ENCODE data around the gene KLC1. TPM values are rescaled to one million over a fixed set of nuclear protein-coding genes. Genes with fewer than 3 reads are reported as not detected.
A peak's percentile ranks its signal among the peaks of the same experiment; 100 is the strongest.

The KLC1 gene
- total and polyA plus RNA-seq, 2 of the 13 experiments (the other 11 are each of a cell fraction or from before 2014, with no cell fraction given) = 53.2 to 63.5 TPM

DNA sequence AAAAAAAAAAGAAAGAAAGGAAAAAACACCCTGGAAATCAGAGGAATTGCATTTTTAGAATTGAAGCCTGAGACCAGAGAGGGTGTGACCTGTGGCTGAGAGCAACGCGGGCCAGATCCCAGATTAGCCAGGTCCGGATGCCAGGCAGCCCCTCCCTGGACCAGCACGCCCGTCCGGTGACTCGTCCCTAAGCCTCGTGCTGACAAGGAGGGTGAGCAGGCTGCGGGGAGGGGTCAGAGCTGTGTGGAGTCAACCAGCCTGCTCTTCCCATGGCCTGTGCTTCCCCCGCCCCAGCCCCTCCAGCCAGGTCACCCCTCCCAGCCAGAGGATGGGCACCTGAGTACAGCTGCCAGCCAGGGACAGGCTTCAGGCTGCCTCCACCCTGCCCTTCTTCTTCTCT lies 4.2 kb upstream of the KLC1 start (continued):
- TF ChIP-seq TRIM22 (IDR thresholded peaks at IDR 0.05) (no peak), TARDBP (CRISPR knock-in tag; IDR thresholded peaks at IDR 0.05) (no peak), HNRNPLL (IDR thresholded peaks at IDR 0.05; ENCODE audit: low read depth, low read length, poor library complexity, severe bottlenecking) (peak; percentile 6), NR2F1 (CRISPR knock-in tag; IDR thresholded peaks at IDR 0.05) (no peak), NFE2L1 (CRISPR knock-in tag; IDR thresholded peaks at IDR 0.05; ENCODE audit: borderline replicate concordance) (no peak), ZNF720 (CRISPR knock-in tag; IDR thresholded peaks at IDR 0.05) (no peak), HES4 (CRISPR knock-in tag; IDR thresholded peaks at IDR 0.05; ENCODE audit: borderline replicate concordance) (no peak), GATAD1 (CRISPR knock-in tag; IDR thresholded peaks at IDR 0.05) (no peak), IKZF4 (CRISPR knock-in tag; IDR thresholded peaks at IDR 0.05; ENCODE audit: borderline replicate concordance, low read depth, not compliant biosample characterization) (no peak), ZNF512B (CRISPR knock-in tag; IDR thresholded peaks at IDR 0.05; ENCODE audit: borderline replicate concordance) (0 out of 2 replicates have a peak, but pooled peaks have one; percentile 11), ZNF567 (CRISPR knock-in tag; IDR thresholded peaks at IDR 0.05; ENCODE audit: borderline replicate concordance) (no peak), ZC3H4 (CRISPR knock-in tag; IDR thresholded peaks at IDR 0.05; ENCODE audit: borderline replicate concordance) (no peak), ZNF572 (CRISPR knock-in tag; IDR thresholded peaks at IDR 0.05) (no peak), RFX3 (CRISPR knock-in tag; IDR thresholded peaks at IDR 0.05) (no peak), ZNF432 (CRISPR knock-in tag; IDR thresholded peaks at IDR 0.05; ENCODE audit: borderline replicate concordance) (no peak), JUND (CRISPR knock-in tag; IDR thresholded peaks at IDR 0.05) (no peak)
- TF ChIP-seq, protein P1, sequence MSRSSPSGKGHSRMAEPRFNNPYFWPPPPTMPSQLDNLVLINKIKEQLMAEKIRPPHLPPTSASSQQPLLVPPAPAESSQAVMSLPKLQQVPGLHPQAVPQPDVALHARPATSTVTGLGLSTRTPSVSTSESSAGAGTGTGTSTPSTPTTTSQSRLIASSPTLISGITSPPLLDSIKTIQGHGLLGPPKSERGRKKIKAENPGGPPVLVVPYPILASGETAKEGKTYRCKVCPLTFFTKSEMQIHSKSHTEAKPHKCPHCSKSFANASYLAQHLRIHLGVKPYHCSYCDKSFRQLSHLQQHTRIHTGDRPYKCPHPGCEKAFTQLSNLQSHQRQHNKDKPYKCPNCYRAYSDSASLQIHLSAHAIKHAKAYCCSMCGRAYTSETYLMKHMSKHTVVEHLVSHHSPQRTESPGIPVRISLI (CRISPR knock-in tag; IDR thresholded peaks at IDR 0.05; ENCODE audit: borderline replicate concordance) = no peak
- TF ChIP-seq, protein P2, sequence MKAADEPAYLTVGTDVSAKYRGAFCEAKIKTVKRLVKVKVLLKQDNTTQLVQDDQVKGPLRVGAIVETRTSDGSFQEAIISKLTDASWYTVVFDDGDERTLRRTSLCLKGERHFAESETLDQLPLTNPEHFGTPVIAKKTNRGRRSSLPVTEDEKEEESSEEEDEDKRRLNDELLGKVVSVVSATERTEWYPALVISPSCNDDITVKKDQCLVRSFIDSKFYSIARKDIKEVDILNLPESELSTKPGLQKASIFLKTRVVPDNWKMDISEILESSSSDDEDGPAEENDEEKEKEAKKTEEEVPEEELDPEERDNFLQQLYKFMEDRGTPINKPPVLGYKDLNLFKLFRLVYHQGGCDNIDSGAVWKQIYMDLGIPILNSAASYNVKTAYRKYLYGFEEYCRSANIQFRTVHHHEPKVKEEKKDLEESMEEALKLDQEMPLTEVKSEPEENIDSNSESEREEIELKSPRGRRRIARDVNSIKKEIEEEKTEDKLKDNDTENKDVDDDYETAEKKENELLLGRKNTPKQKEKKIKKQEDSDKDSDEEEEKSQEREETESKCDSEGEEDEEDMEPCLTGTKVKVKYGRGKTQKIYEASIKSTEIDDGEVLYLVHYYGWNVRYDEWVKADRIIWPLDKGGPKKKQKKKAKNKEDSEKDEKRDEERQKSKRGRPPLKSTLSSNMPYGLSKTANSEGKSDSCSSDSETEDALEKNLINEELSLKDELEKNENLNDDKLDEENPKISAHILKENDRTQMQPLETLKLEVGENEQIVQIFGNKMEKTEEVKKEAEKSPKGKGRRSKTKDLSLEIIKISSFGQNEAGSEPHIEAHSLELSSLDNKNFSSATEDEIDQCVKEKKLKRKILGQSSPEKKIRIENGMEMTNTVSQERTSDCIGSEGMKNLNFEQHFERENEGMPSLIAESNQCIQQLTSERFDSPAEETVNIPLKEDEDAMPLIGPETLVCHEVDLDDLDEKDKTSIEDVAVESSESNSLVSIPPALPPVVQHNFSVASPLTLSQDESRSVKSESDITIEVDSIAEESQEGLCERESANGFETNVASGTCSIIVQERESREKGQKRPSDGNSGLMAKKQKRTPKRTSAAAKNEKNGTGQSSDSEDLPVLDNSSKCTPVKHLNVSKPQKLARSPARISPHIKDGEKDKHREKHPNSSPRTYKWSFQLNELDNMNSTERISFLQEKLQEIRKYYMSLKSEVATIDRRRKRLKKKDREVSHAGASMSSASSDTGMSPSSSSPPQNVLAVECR (CRISPR knock-in tag; IDR thresholded peaks at IDR 0.05; ENCODE audit: borderline replicate concordance) = no peak
- TF ChIP-seq, protein P3, sequence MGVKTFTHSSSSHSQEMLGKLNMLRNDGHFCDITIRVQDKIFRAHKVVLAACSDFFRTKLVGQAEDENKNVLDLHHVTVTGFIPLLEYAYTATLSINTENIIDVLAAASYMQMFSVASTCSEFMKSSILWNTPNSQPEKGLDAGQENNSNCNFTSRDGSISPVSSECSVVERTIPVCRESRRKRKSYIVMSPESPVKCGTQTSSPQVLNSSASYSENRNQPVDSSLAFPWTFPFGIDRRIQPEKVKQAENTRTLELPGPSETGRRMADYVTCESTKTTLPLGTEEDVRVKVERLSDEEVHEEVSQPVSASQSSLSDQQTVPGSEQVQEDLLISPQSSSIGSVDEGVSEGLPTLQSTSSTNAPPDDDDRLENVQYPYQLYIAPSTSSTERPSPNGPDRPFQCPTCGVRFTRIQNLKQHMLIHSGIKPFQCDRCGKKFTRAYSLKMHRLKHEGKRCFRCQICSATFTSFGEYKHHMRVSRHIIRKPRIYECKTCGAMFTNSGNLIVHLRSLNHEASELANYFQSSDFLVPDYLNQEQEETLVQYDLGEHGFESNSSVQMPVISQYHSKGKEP (CRISPR knock-in tag; IDR thresholded peaks at IDR 0.05) = no peak

Data from HepG2 (cell line).